ENCODE data around the gene MRPS33. TPM values are rescaled to one million over a fixed set of nuclear protein-coding genes. Genes with fewer than 3 reads are reported as not detected.

The MRPS33 gene
- total and polyA plus RNA-seq, 2 of the 13 experiments (the other 11 are each of a cell fraction or from before 2014, with no cell fraction given) = 50.9 to 91.0 TPM

DNA sequence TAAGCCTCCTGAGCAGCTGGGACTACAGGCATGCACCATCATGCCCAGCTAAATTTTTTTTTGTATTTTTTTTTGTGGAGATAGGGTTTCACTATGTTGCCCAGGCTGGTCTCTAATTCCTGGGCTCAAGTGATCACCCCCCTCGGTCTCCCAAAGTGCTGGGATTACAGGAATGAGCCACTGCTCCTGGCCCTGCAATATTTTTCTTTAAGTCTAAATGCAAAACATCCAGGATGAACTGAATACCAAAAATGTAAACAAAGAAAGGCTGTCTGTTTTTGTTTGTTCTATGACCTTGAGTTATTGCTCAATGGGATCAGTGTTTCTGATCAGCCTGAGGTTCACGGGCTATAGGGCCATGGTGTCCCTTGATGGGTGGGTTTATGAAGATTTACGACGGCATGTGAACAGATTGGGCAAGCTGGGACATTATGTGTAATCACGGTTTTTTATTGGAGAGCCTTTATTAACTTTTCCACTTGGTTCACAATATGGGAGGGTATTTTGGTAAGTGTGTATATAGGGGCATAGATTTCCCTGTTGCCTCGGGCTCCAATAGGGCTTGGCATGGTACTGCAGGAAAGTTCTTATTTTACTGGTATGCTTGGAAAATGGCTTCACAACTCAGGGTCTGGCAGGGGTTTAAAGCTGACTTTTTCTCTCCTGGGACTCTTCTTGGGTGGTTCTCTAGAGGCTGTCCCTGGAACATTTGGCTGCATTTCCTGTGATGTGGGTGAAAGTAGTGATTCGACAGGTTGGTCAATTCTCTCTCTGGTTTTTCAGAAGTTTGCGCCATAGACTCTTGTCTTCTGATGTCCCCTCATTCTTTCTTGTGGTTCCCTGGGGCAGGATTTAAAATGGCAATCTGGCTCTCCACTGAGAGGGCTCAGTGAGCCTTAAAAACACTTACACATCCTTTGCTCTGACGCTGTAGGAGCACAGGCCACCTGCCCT is 41.6 kb downstream of the MRPS33 start (continued):
- TF ChIP-seq EP300 (IDR thresholded peaks at IDR 0.05; ENCODE audit: low read depth in 2 of 2, low read length in 2 of 2) (peak in 1 of 2 experiments; percentile 87; a peak in 2 of 4 replicates), EP300 (CRISPR knock-in tag; IDR thresholded peaks at IDR 0.05; ENCODE audit: borderline replicate concordance) (peak; percentile 68), ZNF558 (CRISPR knock-in tag; IDR thresholded peaks at IDR 0.05; ENCODE audit: borderline replicate concordance) (no peak), GATAD2A (CRISPR knock-in tag; IDR thresholded peaks at IDR 0.05) (peak; percentile 98), FOSL2 (CRISPR knock-in tag; IDR thresholded peaks at IDR 0.05) (peak; percentile 65), ZNF256 (CRISPR knock-in tag; conservative IDR thresholded peaks at IDR 0.05) (no peak), HNF4G (IDR thresholded peaks at IDR 0.05; ENCODE audit: borderline replicate concordance, low read depth, low read length) (peak; percentile 51; the same call in 1 of the 2 replicates), HNF4G (CRISPR knock-in tag; IDR thresholded peaks at IDR 0.05; ENCODE audit: borderline replicate concordance, low read depth) (peak; percentile 60; the same call in 1 of the 2 replicates), KLF6 (CRISPR knock-in tag; IDR thresholded peaks at IDR 0.05) (peak; percentile 51; the same call in 1 of the 2 replicates), ZNF777 (CRISPR knock-in tag; IDR thresholded peaks at IDR 0.05) (peak; percentile 53; the same call in 1 of the 2 replicates), MATR3 (CRISPR knock-in tag; IDR thresholded peaks at IDR 0.05) (no peak)
- TF ChIP-seq, protein P1, sequence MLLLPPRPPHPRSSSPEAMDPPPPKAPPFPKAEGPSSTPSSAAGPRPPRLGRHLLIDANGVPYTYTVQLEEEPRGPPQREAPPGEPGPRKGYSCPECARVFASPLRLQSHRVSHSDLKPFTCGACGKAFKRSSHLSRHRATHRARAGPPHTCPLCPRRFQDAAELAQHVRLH (CRISPR knock-in tag; IDR thresholded peaks at IDR 0.05; ENCODE audit: borderline replicate concordance, low read depth) = peak; percentile 46; the same call in 1 of the 2 replicates
- TF ChIP-seq, protein P2, sequence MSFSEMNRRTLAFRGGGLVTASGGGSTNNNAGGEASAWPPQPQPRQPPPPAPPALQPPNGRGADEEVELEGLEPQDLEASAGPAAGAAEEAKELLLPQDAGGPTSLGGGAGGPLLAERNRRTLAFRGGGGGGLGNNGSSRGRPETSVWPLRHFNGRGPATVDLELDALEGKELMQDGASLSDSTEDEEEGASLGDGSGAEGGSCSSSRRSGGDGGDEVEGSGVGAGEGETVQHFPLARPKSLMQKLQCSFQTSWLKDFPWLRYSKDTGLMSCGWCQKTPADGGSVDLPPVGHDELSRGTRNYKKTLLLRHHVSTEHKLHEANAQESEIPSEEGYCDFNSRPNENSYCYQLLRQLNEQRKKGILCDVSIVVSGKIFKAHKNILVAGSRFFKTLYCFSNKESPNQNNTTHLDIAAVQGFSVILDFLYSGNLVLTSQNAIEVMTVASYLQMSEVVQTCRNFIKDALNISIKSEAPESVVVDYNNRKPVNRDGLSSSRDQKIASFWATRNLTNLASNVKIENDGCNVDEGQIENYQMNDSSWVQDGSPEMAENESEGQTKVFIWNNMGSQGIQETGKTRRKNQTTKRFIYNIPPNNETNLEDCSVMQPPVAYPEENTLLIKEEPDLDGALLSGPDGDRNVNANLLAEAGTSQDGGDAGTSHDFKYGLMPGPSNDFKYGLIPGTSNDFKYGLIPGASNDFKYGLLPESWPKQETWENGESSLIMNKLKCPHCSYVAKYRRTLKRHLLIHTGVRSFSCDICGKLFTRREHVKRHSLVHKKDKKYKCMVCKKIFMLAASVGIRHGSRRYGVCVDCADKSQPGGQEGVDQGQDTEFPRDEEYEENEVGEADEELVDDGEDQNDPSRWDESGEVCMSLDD (CRISPR knock-in tag; IDR thresholded peaks at IDR 0.05; ENCODE audit: borderline replicate concordance) = peak; percentile 73
- TF ChIP-seq, protein P3, sequence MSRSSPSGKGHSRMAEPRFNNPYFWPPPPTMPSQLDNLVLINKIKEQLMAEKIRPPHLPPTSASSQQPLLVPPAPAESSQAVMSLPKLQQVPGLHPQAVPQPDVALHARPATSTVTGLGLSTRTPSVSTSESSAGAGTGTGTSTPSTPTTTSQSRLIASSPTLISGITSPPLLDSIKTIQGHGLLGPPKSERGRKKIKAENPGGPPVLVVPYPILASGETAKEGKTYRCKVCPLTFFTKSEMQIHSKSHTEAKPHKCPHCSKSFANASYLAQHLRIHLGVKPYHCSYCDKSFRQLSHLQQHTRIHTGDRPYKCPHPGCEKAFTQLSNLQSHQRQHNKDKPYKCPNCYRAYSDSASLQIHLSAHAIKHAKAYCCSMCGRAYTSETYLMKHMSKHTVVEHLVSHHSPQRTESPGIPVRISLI (CRISPR knock-in tag; IDR thresholded peaks at IDR 0.05; ENCODE audit: borderline replicate concordance) = peak; percentile 45; the same call in 1 of the 2 replicates
- TF ChIP-seq, protein P4, sequence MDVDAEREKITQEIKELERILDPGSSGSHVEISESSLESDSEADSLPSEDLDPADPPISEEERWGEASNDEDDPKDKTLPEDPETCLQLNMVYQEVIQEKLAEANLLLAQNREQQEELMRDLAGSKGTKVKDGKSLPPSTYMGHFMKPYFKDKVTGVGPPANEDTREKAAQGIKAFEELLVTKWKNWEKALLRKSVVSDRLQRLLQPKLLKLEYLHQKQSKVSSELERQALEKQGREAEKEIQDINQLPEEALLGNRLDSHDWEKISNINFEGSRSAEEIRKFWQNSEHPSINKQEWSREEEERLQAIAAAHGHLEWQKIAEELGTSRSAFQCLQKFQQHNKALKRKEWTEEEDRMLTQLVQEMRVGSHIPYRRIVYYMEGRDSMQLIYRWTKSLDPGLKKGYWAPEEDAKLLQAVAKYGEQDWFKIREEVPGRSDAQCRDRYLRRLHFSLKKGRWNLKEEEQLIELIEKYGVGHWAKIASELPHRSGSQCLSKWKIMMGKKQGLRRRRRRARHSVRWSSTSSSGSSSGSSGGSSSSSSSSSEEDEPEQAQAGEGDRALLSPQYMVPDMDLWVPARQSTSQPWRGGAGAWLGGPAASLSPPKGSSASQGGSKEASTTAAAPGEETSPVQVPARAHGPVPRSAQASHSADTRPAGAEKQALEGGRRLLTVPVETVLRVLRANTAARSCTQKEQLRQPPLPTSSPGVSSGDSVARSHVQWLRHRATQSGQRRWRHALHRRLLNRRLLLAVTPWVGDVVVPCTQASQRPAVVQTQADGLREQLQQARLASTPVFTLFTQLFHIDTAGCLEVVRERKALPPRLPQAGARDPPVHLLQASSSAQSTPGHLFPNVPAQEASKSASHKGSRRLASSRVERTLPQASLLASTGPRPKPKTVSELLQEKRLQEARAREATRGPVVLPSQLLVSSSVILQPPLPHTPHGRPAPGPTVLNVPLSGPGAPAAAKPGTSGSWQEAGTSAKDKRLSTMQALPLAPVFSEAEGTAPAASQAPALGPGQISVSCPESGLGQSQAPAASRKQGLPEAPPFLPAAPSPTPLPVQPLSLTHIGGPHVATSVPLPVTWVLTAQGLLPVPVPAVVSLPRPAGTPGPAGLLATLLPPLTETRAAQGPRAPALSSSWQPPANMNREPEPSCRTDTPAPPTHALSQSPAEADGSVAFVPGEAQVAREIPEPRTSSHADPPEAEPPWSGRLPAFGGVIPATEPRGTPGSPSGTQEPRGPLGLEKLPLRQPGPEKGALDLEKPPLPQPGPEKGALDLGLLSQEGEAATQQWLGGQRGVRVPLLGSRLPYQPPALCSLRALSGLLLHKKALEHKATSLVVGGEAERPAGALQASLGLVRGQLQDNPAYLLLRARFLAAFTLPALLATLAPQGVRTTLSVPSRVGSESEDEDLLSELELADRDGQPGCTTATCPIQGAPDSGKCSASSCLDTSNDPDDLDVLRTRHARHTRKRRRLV (CRISPR knock-in tag; IDR thresholded peaks at IDR 0.05) = peak; percentile 74
- TF ChIP-seq, protein P5, sequence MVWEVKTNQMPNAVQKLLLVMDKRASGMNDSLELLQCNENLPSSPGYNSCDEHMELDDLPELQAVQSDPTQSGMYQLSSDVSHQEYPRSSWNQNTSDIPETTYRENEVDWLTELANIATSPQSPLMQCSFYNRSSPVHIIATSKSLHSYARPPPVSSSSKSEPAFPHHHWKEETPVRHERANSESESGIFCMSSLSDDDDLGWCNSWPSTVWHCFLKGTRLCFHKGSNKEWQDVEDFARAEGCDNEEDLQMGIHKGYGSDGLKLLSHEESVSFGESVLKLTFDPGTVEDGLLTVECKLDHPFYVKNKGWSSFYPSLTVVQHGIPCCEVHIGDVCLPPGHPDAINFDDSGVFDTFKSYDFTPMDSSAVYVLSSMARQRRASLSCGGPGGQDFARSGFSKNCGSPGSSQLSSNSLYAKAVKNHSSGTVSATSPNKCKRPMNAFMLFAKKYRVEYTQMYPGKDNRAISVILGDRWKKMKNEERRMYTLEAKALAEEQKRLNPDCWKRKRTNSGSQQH (CRISPR knock-in tag; IDR thresholded peaks at IDR 0.05; ENCODE audit: low read depth) = 0 out of 2 replicates have a peak, but pooled peaks have one; percentile 24
- TF ChIP-seq, protein P6, sequence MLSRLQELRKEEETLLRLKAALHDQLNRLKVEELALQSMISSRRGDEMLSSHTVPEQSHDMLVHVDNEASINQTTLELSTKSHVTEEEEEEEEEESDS (CRISPR knock-in tag; IDR thresholded peaks at IDR 0.05; ENCODE audit: borderline replicate concordance) = peak; percentile 19; the same call in 1 of the 2 replicates

Measured in HepG2 (cell line).